Neural cell (in vitro differentiated cells): ENCODE measurements around the gene PARP16. TPM values are rescaled to one million over a fixed set of nuclear protein-coding genes. Genes with fewer than 3 reads are reported as not detected.

Source experiments
- H2AFZ ChIP-seq: fragments of 200-600, 300-800 bp; sonication (generic), shearing (Covaris generic); 2 replicates; pipeline ENCODE4 v1.6.0; 2014; ENCODE audit warnings: low read depth, mild to moderate bottlenecking, antibody characterized with exemption, low read length, moderate library complexity
- H3F3A ChIP-seq: fragments of 200-600 bp; shearing (Covaris generic); 2 replicates; pipeline ENCODE4 v1.6.1; 2016; ENCODE audit warnings: mild to moderate bottlenecking, moderate library complexity, mixed read lengths, antibody characterized with exemption, low read length; ENCODE audit not compliant: insufficient read depth, poor library complexity, severe bottlenecking
- H3K27ac ChIP-seq: fragments of 200-600, 300-800 bp; sonication (generic), shearing (Covaris generic); 2 replicates; pipeline ENCODE4 v1.5.1; 2014; ENCODE audit warnings: mild to moderate bottlenecking, low read length, moderate library complexity
- H3K27me3 ChIP-seq: fragments of 300-800, 200-600 bp; sonication (generic), shearing (Covaris generic); 2 replicates; pipeline ENCODE4 v1.6.0; 2014; ENCODE audit warnings: mild to moderate bottlenecking, low read depth, low read length, moderate library complexity; ENCODE audit not compliant: insufficient read depth
- H3K36me3 ChIP-seq: fragments of 300-800, 200-600 bp; sonication (generic), shearing (Covaris generic); 2 replicates; pipeline ENCODE4 v1.5.1; 2014; ENCODE audit warnings: mild to moderate bottlenecking, antibody characterized with exemption, low read length, moderate library complexity; ENCODE audit not compliant: insufficient read depth
- H3K4me2 ChIP-seq: fragments of 300-800, 200-600 bp; sonication (generic), shearing (Covaris generic); 2 replicates; pipeline ENCODE4 v1.6.0; 2014; ENCODE audit warnings: mild to moderate bottlenecking, low read length
- H3K4me3 ChIP-seq: fragments of 300-800, 200-600 bp; sonication (generic), shearing (Covaris generic); 2 replicates; pipeline ENCODE4 v1.5.1; 2014; ENCODE audit warnings: mild to moderate bottlenecking, low read length, moderate library complexity
- H3K79me2 ChIP-seq: fragments of 200-600 bp; shearing (Covaris generic); replicated peaks from 2 replicates; pipeline ENCODE4 v1.6.0; 2014; ENCODE audit warnings: mild to moderate bottlenecking, low read length, moderate library complexity; ENCODE audit not compliant: insufficient read depth
- H3K9ac ChIP-seq: fragments of 300-800, 200-600 bp; sonication (generic), shearing (Covaris generic); 2 replicates; pipeline ENCODE4 v1.6.1; 2016; ENCODE audit warnings: mild to moderate bottlenecking, low read length, mixed read lengths
- H3K9me2 ChIP-seq: fragments of 200-600 bp; shearing (Covaris generic); 2 replicates; pipeline ENCODE4 v1.6.1; 2016; ENCODE audit warnings: mild to moderate bottlenecking, low read length, mixed read lengths; ENCODE audit not compliant: insufficient read depth
- H3K9me3 ChIP-seq: fragments of 200-600, 300-800 bp; sonication (generic), shearing (Covaris generic); 2 replicates; pipeline ENCODE4 v1.6.1; 2016; ENCODE audit warnings: mild to moderate bottlenecking, mixed run types, low read length, moderate library complexity, mixed read lengths
- H4K20me1 ChIP-seq: fragments of 200-600 bp; shearing (Covaris generic); 2 replicates; pipeline ENCODE4 v1.6.1; 2016; ENCODE audit warnings: mild to moderate bottlenecking, mixed run types; ENCODE audit not compliant: insufficient read depth
- CTCF ChIP-seq: fragments of 450-650 bp; IDR thresholded peaks from 2 replicates; pipeline ENCODE4 v1.5.1; 2014; ENCODE audit warnings: antibody characterized with exemption, mild to moderate bottlenecking, moderate library complexity; ENCODE audit not compliant: poor library complexity, severe bottlenecking
- EP300 ChIP-seq: fragments of 450-650 bp; conservative IDR thresholded peaks from 2 replicates; pipeline ENCODE4 v1.6.1; 2014; ENCODE audit warnings: antibody characterized with exemption, mild to moderate bottlenecking, moderate library complexity; ENCODE audit not compliant: poor library complexity, severe bottlenecking
- EZH2 ChIP-seq: fragments of 200-600, 300-800 bp; shearing (Covaris generic), sonication (generic); IDR thresholded peaks from 2 replicates; pipeline ENCODE4 v1.6.1; 2014; ENCODE audit warnings: antibody characterized with exemption, low read length, borderline replicate concordance, mild to moderate bottlenecking; ENCODE audit not compliant: insufficient read depth, poor library complexity, severe bottlenecking
- MXI1 ChIP-seq: fragments of 450-650 bp; conservative IDR thresholded peaks from 2 replicates; pipeline ENCODE4 v1.6.1; 2014; ENCODE audit warnings: antibody characterized with exemption, mild to moderate bottlenecking; ENCODE audit not compliant: poor library complexity, severe bottlenecking
- POLR2AphosphoS5 ChIP-seq: IDR thresholded peaks from 2 replicates; pipeline ENCODE4 v1.6.1; 2012
- RAD21 ChIP-seq: fragments of 450-650 bp; conservative IDR thresholded peaks from 2 replicates; pipeline ENCODE4 v1.6.1; 2014; ENCODE audit warnings: antibody characterized with exemption, mild to moderate bottlenecking, moderate library complexity
- REST ChIP-seq: IDR thresholded peaks from 2 replicates; pipeline ENCODE4 v1.6.1; 2012; ENCODE audit warnings: borderline replicate concordance
- SMC3 ChIP-seq: fragments of 450-650 bp; conservative IDR thresholded peaks from 2 replicates; pipeline ENCODE4 v1.6.1; 2014; ENCODE audit warnings: antibody characterized with exemption, mild to moderate bottlenecking, moderate library complexity; ENCODE audit not compliant: poor library complexity
- TAF1 ChIP-seq: IDR thresholded peaks from 2 replicates; pipeline ENCODE4 v1.6.1; 2012; ENCODE audit warnings: low read depth
- polyA plus RNA-seq: library from polyadenylated mRNA; depleted of rRNA; stranded (reverse); fragments of >200 nt; gene quantifications from 2 replicates; pipeline ENCODE4 v1.2.3, GENCODE V29; 2014

PARP16 gene
- polyA plus RNA-seq, 1 donor from 2014 or later, result 17.0 TPM

GRCh38 chr15:65275728-65276126 lies 11.0 kb downstream of the PARP16 start:
- no peaks in the 10 kb centered on the region for H3K9me2 ChIP-seq
- no peak for TF ChIP-seq TAF1
- no peak for TF ChIP-seq RAD21
- TF ChIP-seq EZH2, result no peak
- no peak for TF ChIP-seq CTCF
- no peak for TF ChIP-seq SMC3
- TF ChIP-seq REST, result no peak
- no peak for TF ChIP-seq POLR2AphosphoS5
- TF ChIP-seq MXI1, result no peak
- no peak for TF ChIP-seq EP300
- H3K36me3 ChIP-seq, result peaks cover 6% of the 10 kb centered on the region
- no peaks in the 10 kb centered on the region for H3F3A ChIP-seq
- H3K9me3 ChIP-seq, result no peaks in the 10 kb centered on the region
- no peaks in the 10 kb centered on the region for H3K27me3 ChIP-seq
- no peak overlapping the region for H3K9ac ChIP-seq
- no peaks in the 10 kb centered on the region for H4K20me1 ChIP-seq
- no peak overlapping the region for H2AFZ ChIP-seq
- no peak overlapping the region for H3K4me3 ChIP-seq
- H3K79me2 ChIP-seq, result peaks cover 8% of the 10 kb centered on the region
- no peak overlapping the region for H3K4me2 ChIP-seq
- no peak overlapping the region for H3K27ac ChIP-seq

GRCh38 chr15:65275104-65275727 lies 11.5 kb downstream of the PARP16 start:
- peaks cover 6% of the 10 kb centered on the region for H3K36me3 ChIP-seq
- no peak overlapping the region for H3K27ac ChIP-seq
- no peaks in the 10 kb centered on the region for H3F3A ChIP-seq
- no peaks in the 10 kb centered on the region for H3K9me2 ChIP-seq
- no peaks in the 10 kb centered on the region for H4K20me1 ChIP-seq
- H3K4me2 ChIP-seq, result no peak overlapping the region
- peaks cover 4% of the 10 kb centered on the region for H3K79me2 ChIP-seq
- H3K27me3 ChIP-seq, result no peaks in the 10 kb centered on the region
- H3K4me3 ChIP-seq, result no peak overlapping the region
- no peak overlapping the region for H2AFZ ChIP-seq
- no peaks in the 10 kb centered on the region for H3K9me3 ChIP-seq
- TF ChIP-seq REST, result no peak
- no peak for TF ChIP-seq RAD21
- no peak for TF ChIP-seq CTCF
- no peak for TF ChIP-seq EP300
- no peak overlapping the region for H3K9ac ChIP-seq
